ENCODE results near the gene NAPSA.

NAPSA gene

DNA sequence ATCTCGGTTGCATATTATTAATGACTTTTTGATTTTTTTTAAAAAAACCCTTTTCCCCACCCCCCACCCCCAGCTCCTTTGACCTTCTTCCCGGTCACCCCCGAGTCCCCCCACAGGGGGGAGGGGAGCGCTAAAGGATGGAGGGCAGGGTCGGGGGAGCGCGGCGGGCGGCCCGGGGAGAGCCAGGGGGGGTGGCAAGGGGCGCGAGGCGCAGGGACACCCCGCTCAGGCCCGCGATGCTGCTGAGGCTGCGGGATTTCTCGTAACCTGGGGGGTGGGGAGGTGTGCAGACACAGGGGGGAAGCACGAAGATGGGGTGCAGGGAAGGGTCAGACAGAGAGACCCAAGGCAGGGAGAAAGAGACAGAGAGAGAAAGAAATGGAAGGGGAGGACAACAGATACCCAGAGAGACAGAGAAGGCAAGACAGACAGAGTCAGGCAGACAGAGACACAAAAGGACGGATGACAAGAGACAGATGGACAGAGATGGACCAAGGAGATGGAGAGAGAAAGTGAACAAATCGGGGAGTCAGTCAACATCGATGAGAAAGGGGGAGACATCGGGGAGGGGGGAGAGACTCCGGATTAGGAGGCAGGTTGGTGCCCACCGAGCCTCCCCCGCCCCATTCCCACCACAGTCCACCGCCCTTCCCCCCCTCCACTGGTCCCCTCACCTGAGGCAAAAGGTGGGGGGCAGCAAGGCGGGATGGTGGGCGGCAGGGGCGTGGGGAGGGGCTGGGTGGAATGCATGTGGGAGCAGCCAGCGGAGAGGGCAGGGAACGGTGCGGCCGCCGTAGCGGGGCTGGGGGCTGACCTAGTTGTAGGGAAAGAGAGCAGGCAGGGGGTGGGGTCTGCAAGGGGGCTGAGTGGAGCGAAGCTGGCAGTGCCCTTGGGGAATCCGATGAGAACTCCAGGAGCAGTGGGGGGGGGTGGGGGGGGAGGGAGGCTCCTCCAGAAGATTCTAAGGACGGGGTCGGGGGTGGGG, 50.4 kb downstream of the NAPSA start:
- no peak for DNase-seq (ENCODE audit: low spot score)

DNA sequence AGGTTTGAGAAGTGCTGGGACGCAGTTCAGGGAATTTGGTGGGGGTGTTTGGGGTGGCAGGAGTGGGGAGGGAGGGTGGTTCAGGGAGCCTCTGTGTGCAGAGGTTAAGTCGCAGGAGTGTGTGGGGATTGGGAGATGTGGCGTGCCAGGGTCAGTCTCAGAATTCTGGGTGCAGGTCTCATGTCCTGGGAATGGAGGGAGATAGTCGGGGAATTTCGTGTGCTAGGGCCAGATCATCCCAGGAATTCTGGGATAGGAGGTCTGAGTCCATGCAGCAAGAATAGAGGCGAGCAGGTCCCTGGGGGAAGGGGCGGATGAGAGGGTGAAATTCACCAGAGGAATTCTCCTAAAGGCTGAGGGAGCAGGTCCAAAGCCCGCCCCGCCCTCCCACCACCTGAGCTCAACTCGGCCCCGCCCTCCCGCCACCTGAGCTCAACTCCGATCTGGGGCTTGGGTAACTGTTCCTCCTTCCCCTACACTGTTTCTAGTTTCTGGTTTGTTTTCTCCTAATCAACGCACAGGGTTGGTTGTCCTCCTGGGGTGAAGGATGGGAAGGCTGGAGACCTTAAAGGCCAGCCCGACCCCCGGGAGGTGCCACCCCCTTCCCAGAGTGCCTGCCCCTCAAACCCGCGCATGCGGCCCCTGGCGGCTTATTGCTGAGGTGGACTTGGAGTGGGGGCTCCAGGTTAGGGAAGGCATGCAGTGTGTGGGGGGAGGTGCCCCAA, 51.5 kb downstream of the NAPSA start:
- DNase-seq (ENCODE audit: low spot score), result no peak

GRCh38 chr19:50312967-50313811, 52.2 kb downstream of the NAPSA start:
- DNase-seq (ENCODE audit: low spot score), result no peak

DNA sequence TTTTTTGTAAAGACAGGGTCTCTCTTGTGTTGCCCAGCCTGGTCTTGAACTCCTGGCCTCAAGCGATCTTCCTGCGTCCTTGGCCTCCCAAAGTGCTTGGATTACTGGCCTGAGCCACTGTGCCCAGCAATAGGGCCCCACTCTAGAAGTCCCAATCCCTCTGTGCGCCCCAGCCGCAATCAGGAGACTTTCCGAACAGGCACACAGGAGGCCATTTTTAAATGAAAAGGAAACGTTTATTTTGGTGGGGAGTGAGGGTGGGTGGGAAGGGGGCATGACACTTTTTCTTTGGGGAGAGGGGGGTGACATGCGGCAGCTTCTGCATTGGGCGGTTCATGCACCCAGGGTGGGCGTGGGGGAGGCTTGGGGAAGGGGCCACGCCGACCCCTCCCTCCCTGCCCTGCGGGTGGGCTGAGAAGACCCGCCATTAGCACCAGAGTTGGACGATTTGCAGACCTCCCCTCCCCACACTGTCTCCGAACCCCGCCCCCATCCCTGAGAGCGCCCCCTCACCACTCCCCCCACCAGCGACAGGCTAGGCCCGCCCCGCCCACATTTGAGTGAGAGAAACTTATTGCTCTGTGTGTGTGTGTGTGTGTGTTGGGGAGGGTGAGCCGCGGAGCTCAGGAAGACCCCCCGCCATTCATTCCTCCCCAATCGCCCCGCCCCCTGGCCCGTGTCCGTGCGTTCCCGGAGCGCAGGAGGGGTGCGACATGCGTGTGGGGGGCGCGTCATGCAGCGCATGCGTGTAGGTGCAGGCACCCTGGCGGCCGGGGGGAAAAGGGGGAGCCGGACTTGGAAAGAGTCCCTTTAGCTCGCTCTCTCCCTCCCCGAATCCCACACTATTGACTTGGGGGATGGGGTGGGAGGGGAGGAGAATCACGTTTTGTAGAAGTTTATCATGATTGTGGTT, 53.5 kb downstream of the NAPSA start:
- DNase-seq (ENCODE audit: low spot score), result no peak

DNA sequence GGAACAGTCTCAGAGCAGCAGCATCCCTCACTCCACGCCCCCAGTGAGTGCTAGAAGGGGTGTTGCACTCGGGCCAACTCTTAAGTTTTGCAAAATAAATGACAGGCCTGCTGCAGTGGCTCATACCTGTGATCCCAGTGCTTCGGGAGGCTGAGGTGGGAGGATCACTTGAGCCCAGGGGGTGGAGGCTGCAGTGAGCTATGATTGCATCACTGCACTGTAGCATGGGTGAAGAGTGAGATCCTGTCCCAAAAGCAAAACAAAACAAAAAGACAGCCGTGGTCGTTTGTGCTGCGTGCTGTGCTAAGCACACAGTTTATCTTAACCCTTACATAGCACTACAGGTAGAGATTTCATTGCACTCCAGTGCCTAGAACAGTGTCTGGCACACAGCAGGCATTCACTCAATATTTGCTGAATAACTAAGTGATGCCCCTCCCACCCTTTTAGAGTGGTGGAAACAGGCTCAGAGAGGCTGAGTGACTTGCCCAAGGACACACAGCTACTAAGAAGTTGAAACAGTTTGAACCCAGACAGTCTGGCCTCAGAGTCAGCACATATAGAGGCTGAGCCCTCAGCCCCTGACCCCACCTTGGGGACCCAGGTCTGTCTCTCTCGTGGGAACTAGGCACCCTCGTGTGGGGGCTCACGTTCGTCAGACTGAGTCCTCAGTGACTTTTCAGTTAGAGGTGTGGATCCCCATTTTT, 54.5 kb downstream of the NAPSA start:
- no peak for DNase-seq (ENCODE audit: low spot score)

GRCh38 chr19:50309396-50310125, 55.9 kb downstream of the NAPSA start:
- no peak for DNase-seq (ENCODE audit: low spot score)

- DNase-seq (ENCODE audit: low spot score), result no peak
Observed at GRCh38 chr19:50308991-50309390, 56.4 kb downstream of the NAPSA start.
